Measurements from ENCODE around the gene TCEAL1.
A peak's percentile ranks its signal among the peaks of the same experiment; 100 is the strongest.
"Not testable (repeated sequence)": the region's sequence is repeated elsewhere in the genome, so short reads cannot be mapped to it uniquely, and the experiment has no call there.

The TCEAL1 gene

GRCh38 chrX:103626855-103627254 is 1.9 kb upstream of the TCEAL1 start:
- Histone ChIP-seq H3K27me3 (no peaks in the 10 kb centered on the region), H3K27ac (no peak overlapping the region), H3K4me1 (peaks cover 0 to 5% (median 2%) of the 10 kb centered on the region in 10 experiments; a peak in 5 of 20 replicates), H3K4me3 (no peak overlapping the region), H3K36me3 (no peaks in the 10 kb centered on the region), H4K20me1 (no peaks in the 10 kb centered on the region), H3K9ac (no peak overlapping the region), H3K9me3 (replicated peaks in 1 of 11) (no peaks in the 10 kb centered on the region), H3K4me2 (no peak overlapping the region)
- no peak for TF ChIP-seq Cebpa-rat (IDR thresholded peaks at IDR 0.05)

GRCh38 chrX:103629318-103630170 is 769 bp downstream of the TCEAL1 start:
- Histone ChIP-seq H3K4me1 (peaks cover 0 to 5% (median 2%) of the 10 kb centered on the region in 10 experiments; a peak in 5 of 20 replicates), H3K36me3 (no peaks in the 10 kb centered on the region), H3K4me2 (peak overlapping the region; percentile 52 to 75 (median 70)), H3K27me3 (no peaks in the 10 kb centered on the region), H3K9me3 (replicated peaks in 1 of 11) (no peaks in the 10 kb centered on the region), H3K27ac (peak overlapping the region; percentile 33 to 64 (median 61); a peak in 21 of 22 replicates), H3K4me3 (peak overlapping the region; percentile 63 to 78 (median 72)), H3K9ac (peak overlapping the region; percentile 61 to 82 (median 73)), H4K20me1 (no peaks in the 10 kb centered on the region)
- no peak for TF ChIP-seq Cebpa-rat (IDR thresholded peaks at IDR 0.05)

GRCh38 chrX:103630171-103630511 is 1.4 kb downstream of the TCEAL1 start:
- Histone ChIP-seq H3K27me3 (no peaks in the 10 kb centered on the region), H3K9ac (peak overlapping the region in 10 of 11 experiments; percentile 61 to 82 (median 73); a peak in 18 of 22 replicates), H3K4me1 (peaks cover 0 to 5% (median under 1%) of the 10 kb centered on the region in 10 experiments; a peak in 5 of 20 replicates), H4K20me1 (no peaks in the 10 kb centered on the region), H3K4me3 (peak overlapping the region; percentile 63 to 78 (median 72)), H3K36me3 (no peaks in the 10 kb centered on the region), H3K27ac (peak overlapping the region in 5 of 11 experiments; percentile 56 to 64 (median 61); a peak in 7 of 22 replicates), H3K4me2 (peak overlapping the region; percentile 52 to 75 (median 70)), H3K9me3 (replicated peaks in 1 of 11) (no peaks in the 10 kb centered on the region)
- no peak for TF ChIP-seq Cebpa-rat (IDR thresholded peaks at IDR 0.05)

DNA sequence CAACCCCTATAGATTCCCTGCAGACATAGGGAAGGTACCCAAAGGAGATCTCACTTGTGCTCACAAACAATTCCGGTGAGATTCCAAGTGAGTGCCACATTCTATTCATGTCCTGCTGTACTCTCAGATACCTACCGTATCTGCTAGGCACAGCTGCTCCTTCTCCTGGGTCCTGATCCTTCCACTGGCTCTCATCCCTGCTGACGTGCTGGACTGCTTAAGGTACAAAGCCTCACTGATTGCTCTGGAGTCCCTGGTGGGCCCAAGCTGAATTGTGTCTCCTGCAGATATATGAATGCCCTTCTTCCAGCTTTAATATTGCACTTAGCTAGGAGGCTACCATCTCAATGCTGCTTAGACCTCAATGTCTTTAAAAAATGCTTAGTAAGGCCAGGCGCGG is 2.4 kb downstream of the TCEAL1 start:
- no peak overlapping the region for H3K4me3 ChIP-seq
- H3K27ac ChIP-seq: no peak overlapping the region
- H3K9ac ChIP-seq: no peak overlapping the region
- H3K36me3 ChIP-seq: no peaks in the 10 kb centered on the region
- no peaks in the 10 kb centered on the region for H3K9me3 ChIP-seq (replicated peaks in 1 of 11)
- peaks cover 0 to 5% (median 0%) of the 10 kb centered on the region in 10 experiments; a peak in 3 of 20 replicates for H3K4me1 ChIP-seq
- H3K4me2 ChIP-seq: no peak overlapping the region
- TF ChIP-seq Cebpa-rat (IDR thresholded peaks at IDR 0.05): no peak
- H4K20me1 ChIP-seq: no peaks in the 10 kb centered on the region
- no peaks in the 10 kb centered on the region for H3K27me3 ChIP-seq

DNA sequence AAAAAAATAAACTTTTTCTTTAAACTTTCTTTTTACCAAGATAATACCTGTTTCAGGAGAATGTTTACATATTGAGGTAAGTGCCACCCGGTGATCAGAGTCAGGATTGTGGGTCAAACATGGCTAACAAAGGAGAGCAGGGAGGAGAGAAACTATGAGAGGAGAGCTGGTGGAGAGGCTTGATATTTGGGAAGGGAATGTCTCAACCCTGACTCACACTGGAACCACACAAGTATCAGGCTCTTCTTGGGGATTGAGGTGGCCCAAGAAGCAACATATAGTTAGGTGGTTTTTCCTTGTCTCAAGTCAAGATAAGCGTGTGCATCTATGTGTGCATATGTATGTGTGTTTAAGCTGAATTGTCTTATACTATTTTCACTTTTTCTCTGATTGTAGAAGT is 6.7 kb downstream of the TCEAL1 start:
- no peak for TF ChIP-seq Cebpa-rat (IDR thresholded peaks at IDR 0.05)
- Histone ChIP-seq H3K27ac (no peak overlapping the region), H3K27me3 (no peaks in the 10 kb centered on the region), H3K9ac (no peak overlapping the region), H3K36me3 (no peaks in the 10 kb centered on the region), H3K9me3 (replicated peaks in 1 of 11) (no peaks in the 10 kb centered on the region), H3K4me3 (no peak overlapping the region), H4K20me1 (no peaks in the 10 kb centered on the region), H3K4me1 (peaks cover 0 to 6% (median 4%) of the 10 kb centered on the region in 10 experiments; a peak in 4 of 20 replicates), H3K4me2 (no peak overlapping the region)

DNA sequence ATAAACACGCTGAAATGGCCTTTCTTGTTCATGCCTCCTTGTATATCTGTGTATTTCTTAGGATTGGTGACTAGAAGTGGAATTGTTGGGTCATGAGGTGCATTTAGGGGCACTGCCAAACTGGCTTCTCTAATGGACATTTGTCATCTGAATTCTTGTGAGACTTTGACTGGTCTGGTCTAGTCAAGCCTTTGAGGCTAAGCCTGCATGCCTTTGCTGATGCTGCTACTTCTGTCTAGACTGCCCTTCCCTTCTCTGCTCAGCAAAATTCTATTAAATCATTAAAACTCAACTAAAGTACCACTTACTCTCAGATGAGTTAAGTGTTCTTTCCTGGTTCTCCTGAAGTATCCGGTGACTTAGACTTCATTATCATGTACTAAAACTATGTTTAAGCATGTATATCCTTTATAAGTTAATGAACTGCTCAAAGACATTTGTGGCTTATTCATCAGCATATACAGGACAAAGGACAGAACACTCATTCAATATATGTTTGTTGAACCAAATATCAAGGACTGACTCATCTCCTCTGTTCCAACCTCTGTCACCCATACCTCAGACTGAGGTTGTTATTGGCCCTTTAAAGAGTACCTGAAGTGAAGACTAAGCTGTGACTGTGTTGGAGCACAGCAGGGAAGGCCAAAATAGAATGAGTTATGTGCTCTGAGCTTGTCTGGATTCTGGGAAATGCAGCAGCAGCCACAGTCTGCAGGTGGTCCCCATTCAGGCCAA is 9.0 kb downstream of the TCEAL1 start:
- TF ChIP-seq Cebpa-rat (IDR thresholded peaks at IDR 0.05): no peak
- Histone ChIP-seq H3K36me3 (no peaks in the 10 kb centered on the region), H3K9ac (no peak overlapping the region), H3K4me1 (peaks cover 0 to 6% (median 4%) of the 10 kb centered on the region in 10 experiments; a peak in 3 of 20 replicates), H3K4me2 (no peak overlapping the region), H3K9me3 (replicated peaks in 1 of 11) (no peaks in the 10 kb centered on the region), H4K20me1 (no peaks in the 10 kb centered on the region), H3K27ac (no peak overlapping the region), H3K4me3 (no peak overlapping the region), H3K27me3 (no peaks in the 10 kb centered on the region)

GRCh38 chrX:103638479-103639346 is 9.9 kb downstream of the TCEAL1 start:
- not testable (repeated sequence) for H3K27ac ChIP-seq; H3K4me3 ChIP-seq; H3K27me3 ChIP-seq; H3K36me3 ChIP-seq; H3K4me1 ChIP-seq; H4K20me1 ChIP-seq; H3K9me3 ChIP-seq (replicated peaks in 1 of 11); H3K9ac ChIP-seq
- peak overlapping the region in 6 of 11 experiments; percentile 0 to 40 (median 28); a peak in 7 of 22 replicates for H3K4me2 ChIP-seq

- peaks cover 0 to 6% (median 4%) of the 10 kb centered on the region in 10 experiments; a peak in 3 of 20 replicates for H3K4me1 ChIP-seq
- H3K36me3 ChIP-seq: no peaks in the 10 kb centered on the region
- no peaks in the 10 kb centered on the region for H4K20me1 ChIP-seq
- no peak for TF ChIP-seq Cebpa-rat (IDR thresholded peaks at IDR 0.05)
- 0 out of 22 replicates have a peak, but pooled peaks cover 0 to 6% (median 0%) of the 10 kb centered on the region in 11 experiments for H3K9me3 ChIP-seq (replicated peaks in 1 of 11)
- H3K9ac ChIP-seq: no peak overlapping the region
- no peak overlapping the region for H3K4me3 ChIP-seq
- H3K27me3 ChIP-seq: no peaks in the 10 kb centered on the region
- no peak overlapping the region for H3K27ac ChIP-seq
- H3K4me2 ChIP-seq: no peak overlapping the region
These were observed 11.8 kb downstream of the TCEAL1 start for GRCh38 chrX:103640401-103641155.

Data from BLaER1 treated with 17β-estradiol and CSF1 and Interleukin-3, amounts not matched to agents 10 nM and 100 nM (cell line).